ENCODE measurements around the gene TPD52L1.
"Not testable (repeated sequence)": the region's sequence is repeated elsewhere in the genome, so short reads cannot be mapped to it uniquely, and the experiment has no call there.

The TPD52L1 gene

GRCh38 chr6:125142618-125143017 lies 11.0 kb upstream of the TPD52L1 start:
- DNase-seq (ENCODE audit: low read depth) = no peak

- no peak for DNase-seq (ENCODE audit: low read depth)
These were observed 8.8 kb upstream of the TPD52L1 start for GRCh38 chr6:125144822-125145221.

- no peak for DNase-seq (ENCODE audit: low read depth)
These were observed 4.1 kb upstream of the TPD52L1 start for GRCh38 chr6:125149256-125150144.

- DNase-seq (ENCODE audit: low read depth) = no peak
These were observed 1.9 kb upstream of the TPD52L1 start for GRCh38 chr6:125151700-125152099.

GRCh38 chr6:125154118-125154760 lies 666 bp downstream of the TPD52L1 start:
- no peak for DNase-seq (ENCODE audit: low read depth)

- no peak for DNase-seq (ENCODE audit: low read depth)
These were observed 1.2 kb downstream of the TPD52L1 start for GRCh38 chr6:125154761-125155135.

GRCh38 chr6:125155344-125155743 lies 1.8 kb downstream of the TPD52L1 start:
- no peak for DNase-seq (ENCODE audit: low read depth)

GRCh38 chr6:125156496-125156895 lies 2.9 kb downstream of the TPD52L1 start:
- no peak for DNase-seq (ENCODE audit: low read depth)

GRCh38 chr6:125157280-125157679 lies 3.7 kb downstream of the TPD52L1 start:
- no peak for DNase-seq (ENCODE audit: low read depth)

GRCh38 chr6:125157725-125158124 lies 4.2 kb downstream of the TPD52L1 start:
- no peak for DNase-seq (ENCODE audit: low read depth)

GRCh38 chr6:125163339-125163738 lies 9.8 kb downstream of the TPD52L1 start:
- not testable (repeated sequence) for DNase-seq (ENCODE audit: low read depth)

GRCh38 chr6:125163811-125164210 lies 10.2 kb downstream of the TPD52L1 start:
- DNase-seq (ENCODE audit: low read depth) = no peak

GRCh38 chr6:125164696-125165095 lies 11.1 kb downstream of the TPD52L1 start:
- DNase-seq (ENCODE audit: low read depth) = no peak

GRCh38 chr6:125165256-125165655 lies 11.7 kb downstream of the TPD52L1 start:
- no peak for DNase-seq (ENCODE audit: low read depth)

- no peak for DNase-seq (ENCODE audit: low read depth)
These were observed 12.2 kb downstream of the TPD52L1 start for GRCh38 chr6:125165776-125166175.

- no peak for DNase-seq (ENCODE audit: low read depth)
These were observed 13.1 kb downstream of the TPD52L1 start for GRCh38 chr6:125166711-125167110.

- no peak for DNase-seq (ENCODE audit: low read depth)
These were observed 14.0 kb downstream of the TPD52L1 start for GRCh38 chr6:125167579-125167978.

- DNase-seq (ENCODE audit: low read depth) = no peak
These were observed 15.5 kb downstream of the TPD52L1 start for GRCh38 chr6:125169058-125169457.

- DNase-seq (ENCODE audit: low read depth) = no peak
These were observed 15.9 kb downstream of the TPD52L1 start for GRCh38 chr6:125169522-125169921.

GRCh38 chr6:125170376-125170775 lies 16.8 kb downstream of the TPD52L1 start:
- no peak for DNase-seq (ENCODE audit: low read depth)

- no peak for DNase-seq (ENCODE audit: low read depth)
These were observed 19.9 kb downstream of the TPD52L1 start for GRCh38 chr6:125173341-125174095.

- no peak for DNase-seq (ENCODE audit: low read depth)
These were observed 21.1 kb downstream of the TPD52L1 start for GRCh38 chr6:125174626-125175025.
